Adipocyte (in vitro differentiated cells): ENCODE results near the gene NXT1.
"Not testable (repeated sequence)": the region's sequence is repeated elsewhere in the genome, so short reads cannot be mapped to it uniquely, and the experiment has no call there.

Experiments
- DNase-seq: peaks from one replicate; pipeline ENCODE4 v3.0.0-alpha.2; 2015; ENCODE audit warnings: low read depth
- H3K27me3 ChIP-seq: replicated peaks from 2 replicates; pipeline ENCODE4 v1.7.0; 2013; ENCODE audit warnings: mild to moderate bottlenecking, low read length, moderate library complexity; ENCODE audit not compliant: control insufficient read depth, insufficient read depth
- H3K36me3 ChIP-seq: 2 replicates; pipeline ENCODE4 v1.7.0; 2013; ENCODE audit warnings: low read length, mild to moderate bottlenecking, moderate library complexity; ENCODE audit not compliant: control insufficient read depth, insufficient read depth, severe bottlenecking
- H3K4me1 ChIP-seq: 2 replicates; pipeline ENCODE4 v1.7.0; 2013; ENCODE audit warnings: mild to moderate bottlenecking, low read length, moderate library complexity; ENCODE audit not compliant: control insufficient read depth, insufficient read depth
- H3K4me3 ChIP-seq: 2 replicates; pipeline ENCODE4 v1.7.0; 2013; ENCODE audit warnings: mild to moderate bottlenecking, low read length, moderate library complexity
- H3K9ac ChIP-seq: 2 replicates; pipeline ENCODE4 v1.7.0; 2013; ENCODE audit warnings: mild to moderate bottlenecking, low read length, moderate library complexity
- H3K9me3 ChIP-seq: 2 replicates; pipeline ENCODE4 v1.7.0; 2013; ENCODE audit warnings: mild to moderate bottlenecking, low read length, moderate library complexity; ENCODE audit not compliant: control insufficient read depth

NXT1 gene

DNA sequence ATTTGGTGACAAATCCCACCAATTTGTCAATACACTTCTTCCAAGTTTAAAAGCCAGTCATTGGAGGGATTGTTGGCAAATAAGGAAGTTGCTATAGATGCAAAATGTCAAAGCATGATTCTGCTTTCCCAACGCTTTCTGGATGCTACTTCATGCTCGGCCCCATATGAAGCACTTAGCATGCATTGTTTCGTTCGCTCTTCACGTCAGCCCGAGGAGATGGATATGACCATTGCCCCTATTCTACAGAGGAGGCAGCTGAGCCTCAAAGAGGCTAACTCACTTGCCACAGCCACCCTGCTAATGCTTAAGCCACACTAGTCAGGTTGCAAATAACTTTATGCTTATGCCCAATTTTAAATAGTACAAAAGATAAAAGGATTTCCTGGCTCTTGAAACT, 2.8 kb upstream of the NXT1 start:
- no peaks in the 10 kb centered on the region for H3K36me3 ChIP-seq
- H3K9me3 ChIP-seq = no peaks in the 10 kb centered on the region
- peaks cover 28% of the 10 kb centered on the region for H3K4me1 ChIP-seq
- H3K27me3 ChIP-seq = no peaks in the 10 kb centered on the region
- H3K9ac ChIP-seq = no peak overlapping the region
- no peak for DNase-seq
- no peak overlapping the region for H3K4me3 ChIP-seq

DNA sequence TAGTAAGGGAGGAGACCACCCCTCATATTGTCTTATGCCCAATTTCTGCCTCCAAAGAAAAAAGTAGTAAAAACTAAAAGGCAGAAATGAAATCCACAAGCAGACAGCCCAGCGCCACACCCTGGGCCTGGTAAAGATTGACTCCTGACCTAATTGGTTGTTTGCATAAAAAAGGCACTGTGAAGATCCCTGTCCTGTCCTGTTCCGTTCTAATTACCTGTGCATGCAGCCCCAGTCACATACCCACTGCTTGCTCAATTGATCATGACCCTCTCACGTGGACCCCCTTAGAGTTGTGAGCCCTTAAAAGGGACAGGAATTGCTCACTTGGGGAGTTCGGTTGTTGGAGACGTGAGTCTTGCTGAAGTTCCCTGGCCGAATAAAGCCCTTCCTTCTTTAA, 2.1 kb upstream of the NXT1 start:
- H3K4me3 ChIP-seq, H3K27me3 ChIP-seq, H3K36me3 ChIP-seq, H3K9me3 ChIP-seq, DNase-seq: not testable (repeated sequence)
- H3K4me1 ChIP-seq = peaks cover 28% of the 10 kb centered on the region
- peak overlapping the region; percentile 87 for H3K9ac ChIP-seq

DNA sequence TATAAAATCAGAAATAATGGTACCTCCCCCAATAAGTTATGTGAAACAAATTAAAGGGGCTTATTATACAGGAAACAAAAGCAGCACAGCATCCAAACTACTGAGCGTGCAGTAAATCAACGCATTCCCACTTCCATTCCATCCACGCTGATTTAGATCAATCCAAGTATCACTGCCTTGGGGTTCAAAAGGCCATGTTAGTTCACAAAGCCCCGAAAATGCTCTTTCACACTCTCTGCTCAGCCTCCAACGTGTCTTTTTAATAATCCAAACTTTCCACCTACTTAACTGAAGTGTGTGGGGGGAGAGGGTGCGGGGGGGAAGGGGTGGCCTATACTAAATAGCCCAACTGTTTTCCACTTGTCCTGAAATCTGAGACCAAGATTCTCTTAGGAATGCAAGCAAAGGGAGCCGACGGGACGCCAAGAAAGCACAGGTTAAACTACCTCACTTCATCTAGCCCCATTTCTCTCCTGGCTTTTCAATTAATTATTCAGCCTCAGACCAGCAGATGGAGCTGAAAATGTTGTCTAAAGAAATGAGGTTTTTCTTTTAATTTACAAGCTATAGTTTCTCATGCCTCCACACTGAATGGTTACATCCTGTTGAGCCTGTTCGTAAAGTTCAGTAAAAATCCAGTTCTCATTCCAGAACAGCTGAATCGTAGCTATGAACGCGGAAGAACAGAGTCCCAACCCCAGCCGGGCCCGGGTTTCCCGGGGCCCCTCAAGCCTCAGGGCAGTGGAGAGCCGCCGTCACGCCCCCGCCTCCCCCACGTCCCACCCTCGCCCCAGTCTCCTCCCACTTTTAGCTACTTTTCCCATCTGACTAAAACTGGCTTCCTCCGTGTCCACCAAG, 1.0 kb upstream of the NXT1 start:
- no peaks in the 10 kb centered on the region for H3K9me3 ChIP-seq
- peaks cover 8% of the 10 kb centered on the region for H3K36me3 ChIP-seq
- peak overlapping the region; percentile 87 for H3K9ac ChIP-seq
- peak overlapping the region; percentile 91 for H3K4me3 ChIP-seq
- no peak for DNase-seq
- no peaks in the 10 kb centered on the region for H3K27me3 ChIP-seq
- peaks cover 28% of the 10 kb centered on the region for H3K4me1 ChIP-seq

DNA sequence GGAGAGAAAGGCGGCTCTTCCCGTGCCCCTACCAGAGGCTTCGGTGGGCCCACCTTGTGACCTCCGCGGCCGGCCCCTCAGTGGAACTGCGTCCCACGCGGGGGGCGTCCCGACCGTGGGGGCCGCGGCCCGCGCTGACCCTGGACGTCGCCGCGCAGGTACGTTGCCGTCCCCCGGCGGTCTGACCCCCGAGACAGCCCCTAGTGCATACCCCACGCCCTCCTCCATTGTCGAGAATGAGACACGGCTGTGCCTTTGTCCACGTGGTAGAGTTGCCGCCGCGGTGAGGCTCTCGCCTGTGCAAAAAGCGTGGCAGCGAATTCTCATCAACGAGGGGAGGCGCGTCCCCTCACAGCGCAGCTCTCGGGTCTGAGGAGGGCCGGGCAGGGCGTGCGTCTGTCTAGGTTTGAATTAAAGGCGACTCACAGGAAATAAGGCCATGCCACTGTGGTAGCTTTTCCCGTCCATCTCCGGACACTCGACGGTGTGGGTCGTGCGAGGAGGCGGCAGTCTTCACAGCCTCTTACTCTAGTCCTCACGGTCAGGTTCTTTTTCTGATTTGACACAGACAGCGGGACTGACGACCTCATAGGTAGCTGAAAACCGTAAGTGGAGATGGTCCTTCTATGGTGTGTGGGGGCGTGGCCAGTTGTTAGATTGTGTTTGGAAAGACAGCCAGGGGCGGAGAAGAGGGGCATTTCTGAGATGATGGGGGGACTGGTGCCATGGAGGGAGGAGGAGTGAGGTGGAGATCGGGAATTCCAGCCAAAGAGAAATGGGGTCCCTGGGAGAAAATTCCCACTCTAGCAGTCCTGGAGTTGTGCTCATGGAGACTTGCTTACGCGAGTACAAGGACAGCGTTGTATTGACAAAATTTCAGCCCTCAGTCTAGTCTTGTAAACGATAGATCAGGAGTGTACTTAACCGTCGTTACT, 580 bp downstream of the NXT1 start:
- Histone ChIP-seq H3K27me3 (no peaks in the 10 kb centered on the region), H3K4me1 (peaks cover 28% of the 10 kb centered on the region), H3K36me3 (peaks cover 19% of the 10 kb centered on the region), H3K9me3 (no peaks in the 10 kb centered on the region), H3K9ac (peak overlapping the region; percentile 87), H3K4me3 (peak overlapping the region; percentile 91)
- peak; percentile 76 for DNase-seq

DNA sequence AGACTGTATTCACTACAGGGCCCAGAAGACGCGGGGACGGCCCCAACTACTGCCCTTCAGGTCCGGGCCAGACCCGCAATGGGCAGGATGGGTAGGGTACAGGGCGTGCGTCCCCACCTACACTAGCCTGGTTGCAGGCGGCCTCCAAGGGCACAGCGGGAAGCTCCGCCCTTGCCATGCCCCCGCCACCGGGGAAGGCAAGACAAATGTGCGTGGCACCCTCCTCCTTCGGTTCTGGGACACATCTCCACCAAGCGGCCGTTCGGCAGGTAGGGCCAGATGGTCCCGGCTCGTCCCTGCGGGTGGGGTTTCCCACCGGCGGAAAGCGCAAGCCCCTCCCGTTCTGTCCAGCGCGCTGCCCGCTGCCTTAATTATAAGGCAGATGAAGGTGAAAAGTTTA, 5.6 kb downstream of the NXT1 start:
- H3K9me3 ChIP-seq = no peaks in the 10 kb centered on the region
- no peaks in the 10 kb centered on the region for H3K27me3 ChIP-seq
- no peak overlapping the region for H3K4me3 ChIP-seq
- H3K4me1 ChIP-seq = peaks cover 33% of the 10 kb centered on the region
- no peak overlapping the region for H3K9ac ChIP-seq
- DNase-seq = no peak
- H3K36me3 ChIP-seq = peaks cover 19% of the 10 kb centered on the region

DNA sequence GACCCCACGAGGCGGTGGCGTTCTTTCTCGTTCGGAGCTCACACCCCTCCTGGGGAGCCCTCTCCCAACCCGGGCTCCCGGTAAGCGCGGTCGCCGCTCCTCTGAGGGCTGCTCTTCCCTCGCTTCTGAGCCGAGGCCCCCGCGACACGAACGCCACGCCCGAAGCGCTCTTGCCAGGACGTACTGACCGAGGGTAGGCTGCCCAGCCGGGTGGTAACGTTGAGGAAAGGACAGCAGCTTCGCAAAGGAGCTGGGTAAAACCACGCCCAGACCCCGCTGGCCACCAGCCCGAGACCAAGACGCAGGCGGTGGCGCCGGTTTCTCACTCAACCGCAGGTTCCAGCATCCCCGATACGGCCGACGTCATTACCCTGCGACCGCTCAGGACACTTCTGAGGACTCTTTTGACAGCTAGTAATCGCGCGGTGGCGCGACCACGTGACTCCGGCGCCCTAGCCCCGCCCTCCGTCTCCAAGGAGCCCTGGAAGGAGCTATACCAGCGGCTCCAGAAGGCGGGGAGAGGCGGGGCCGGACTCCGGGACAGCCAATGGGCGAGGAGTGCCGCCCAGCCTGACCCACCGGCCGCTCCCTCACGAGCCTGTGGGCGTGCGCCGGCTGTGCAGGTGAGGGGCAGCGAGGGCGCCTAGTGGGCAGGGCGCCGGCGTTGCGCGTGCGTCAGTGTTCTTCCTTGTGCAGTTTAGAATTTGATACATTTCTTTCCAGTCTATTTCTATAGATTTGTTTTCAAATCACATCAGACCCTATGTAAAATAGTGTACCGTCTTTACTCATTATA, 7.4 kb downstream of the NXT1 start:
- peak overlapping the region; percentile 96 for H3K4me3 ChIP-seq
- DNase-seq = peak; percentile 100
- H3K36me3 ChIP-seq = peaks cover 19% of the 10 kb centered on the region
- H3K4me1 ChIP-seq = peaks cover 24% of the 10 kb centered on the region
- peak overlapping the region; percentile 97 for H3K9ac ChIP-seq
- H3K9me3 ChIP-seq = no peaks in the 10 kb centered on the region
- H3K27me3 ChIP-seq = no peaks in the 10 kb centered on the region

DNA sequence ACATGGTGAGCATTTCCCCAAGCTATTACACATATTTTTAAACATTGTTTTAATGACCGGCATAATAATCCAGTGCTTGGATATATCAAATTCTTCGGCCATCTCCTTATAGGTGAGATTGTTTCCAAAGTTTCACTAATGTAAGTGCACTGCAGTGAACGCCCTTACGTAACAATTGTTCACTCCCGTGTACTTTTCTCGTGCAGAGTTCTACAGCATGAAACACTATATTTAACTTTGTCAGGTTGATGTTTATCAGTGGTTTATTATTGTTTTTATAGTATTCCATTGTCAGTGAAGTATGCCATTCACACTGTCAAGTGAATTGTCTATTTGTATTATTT, 7.9 kb downstream of the NXT1 start:
- no peaks in the 10 kb centered on the region for H3K9me3 ChIP-seq
- H3K4me1 ChIP-seq = peaks cover 30% of the 10 kb centered on the region
- peaks cover 19% of the 10 kb centered on the region for H3K36me3 ChIP-seq
- no peaks in the 10 kb centered on the region for H3K27me3 ChIP-seq
- peak overlapping the region; percentile 59 for H3K9ac ChIP-seq
- DNase-seq = no peak
- peak overlapping the region; percentile 96 for H3K4me3 ChIP-seq

DNA sequence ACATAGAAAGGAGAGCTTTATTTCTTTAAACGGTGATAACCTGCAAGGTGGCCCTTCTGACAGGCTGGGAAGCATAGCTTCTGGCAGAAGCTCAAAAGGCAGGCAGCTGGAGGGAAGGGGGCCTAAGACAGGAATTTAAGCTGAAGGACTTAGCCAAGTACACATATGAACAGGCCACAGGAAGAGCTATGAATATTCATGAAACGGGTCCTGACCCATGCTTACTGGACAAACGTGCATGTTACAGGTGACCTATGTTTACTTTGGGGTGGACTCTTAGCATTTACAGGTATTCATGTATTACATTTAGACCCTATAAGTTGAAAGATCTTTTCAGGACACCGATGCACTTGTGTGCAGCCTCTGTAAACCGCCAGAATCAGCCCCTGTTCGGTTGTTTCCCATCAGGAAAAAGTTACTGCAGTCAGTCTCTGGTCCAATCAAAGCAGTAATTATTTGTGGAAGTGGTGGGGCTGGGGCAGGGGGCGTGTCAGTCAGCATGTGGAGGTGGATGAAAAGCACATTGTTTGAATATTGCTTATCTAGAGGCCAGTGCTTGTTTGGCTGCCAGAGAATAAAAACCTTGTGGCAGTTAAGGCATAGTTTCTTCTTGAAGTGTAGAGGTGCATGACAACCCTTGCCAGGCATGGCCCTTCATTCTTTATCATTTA, 8.5 kb downstream of the NXT1 start:
- H3K9ac ChIP-seq = no peak overlapping the region
- peaks cover 17% of the 10 kb centered on the region for H3K36me3 ChIP-seq
- peaks cover 32% of the 10 kb centered on the region for H3K4me1 ChIP-seq
- no peaks in the 10 kb centered on the region for H3K27me3 ChIP-seq
- no peak overlapping the region for H3K4me3 ChIP-seq
- DNase-seq = no peak
- H3K9me3 ChIP-seq = no peaks in the 10 kb centered on the region

DNA sequence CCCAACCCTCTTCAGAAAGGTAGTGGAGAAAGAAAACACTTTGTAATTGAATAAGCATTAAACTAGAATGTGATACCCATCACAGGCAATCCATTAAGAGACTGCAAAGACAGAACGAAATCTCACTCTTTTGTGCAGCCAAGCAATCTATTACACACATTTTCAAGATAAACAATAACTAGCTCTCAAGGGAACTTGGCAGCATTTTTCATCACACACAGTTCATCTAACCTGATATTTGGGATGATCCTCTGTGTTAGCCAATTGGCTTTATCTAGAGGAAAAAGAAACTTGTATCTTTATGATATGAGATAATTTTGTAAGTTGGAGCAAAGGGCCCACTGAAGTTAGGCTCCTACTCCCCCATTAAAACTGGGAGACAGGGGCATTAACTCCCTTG, 9.9 kb downstream of the NXT1 start:
- peak overlapping the region; percentile 83 for H3K4me3 ChIP-seq
- no peak for DNase-seq

DNA sequence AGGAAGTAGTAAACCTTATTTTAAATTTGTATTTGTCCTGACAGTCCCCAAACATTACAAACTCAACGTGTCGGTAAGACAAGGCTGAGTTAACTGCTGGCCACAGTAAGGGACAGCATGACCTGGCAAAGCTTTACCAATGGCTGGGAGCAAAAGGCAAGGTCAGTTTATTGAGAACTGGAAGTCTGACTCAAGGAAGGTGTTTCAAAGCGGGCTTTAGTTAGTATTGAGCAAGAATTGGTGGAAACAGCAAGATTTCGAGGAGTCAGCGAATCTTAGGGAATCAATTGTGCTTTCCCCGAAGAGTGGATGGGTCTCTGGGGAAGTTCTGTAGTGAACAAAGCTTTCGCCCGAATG, 10.5 kb downstream of the NXT1 start:
- H3K36me3 ChIP-seq = peaks cover 18% of the 10 kb centered on the region
- H3K27me3 ChIP-seq = no peaks in the 10 kb centered on the region
- peak overlapping the region; percentile 96 for H3K9ac ChIP-seq
- H3K4me1 ChIP-seq = peaks cover 36% of the 10 kb centered on the region
- peak overlapping the region; percentile 83 for H3K4me3 ChIP-seq
- DNase-seq = peak; percentile 56
- H3K9me3 ChIP-seq = no peaks in the 10 kb centered on the region

More for the DNA sequence above, 9.9 kb downstream of the NXT1 start:
- Histone ChIP-seq H3K36me3 (peaks cover 16% of the 10 kb centered on the region), H3K4me1 (peaks cover 32% of the 10 kb centered on the region), H3K27me3 (no peaks in the 10 kb centered on the region), H3K9ac (peak overlapping the region; percentile 96), H3K9me3 (no peaks in the 10 kb centered on the region)
